ENCODE results near the gene LY6G6C. TPM values are rescaled to one million over a fixed set of nuclear protein-coding genes. Genes with fewer than 3 reads are reported as not detected.

The LY6G6C gene
- total RNA-seq, 4 donors from 2014 or later = not detected

DNA sequence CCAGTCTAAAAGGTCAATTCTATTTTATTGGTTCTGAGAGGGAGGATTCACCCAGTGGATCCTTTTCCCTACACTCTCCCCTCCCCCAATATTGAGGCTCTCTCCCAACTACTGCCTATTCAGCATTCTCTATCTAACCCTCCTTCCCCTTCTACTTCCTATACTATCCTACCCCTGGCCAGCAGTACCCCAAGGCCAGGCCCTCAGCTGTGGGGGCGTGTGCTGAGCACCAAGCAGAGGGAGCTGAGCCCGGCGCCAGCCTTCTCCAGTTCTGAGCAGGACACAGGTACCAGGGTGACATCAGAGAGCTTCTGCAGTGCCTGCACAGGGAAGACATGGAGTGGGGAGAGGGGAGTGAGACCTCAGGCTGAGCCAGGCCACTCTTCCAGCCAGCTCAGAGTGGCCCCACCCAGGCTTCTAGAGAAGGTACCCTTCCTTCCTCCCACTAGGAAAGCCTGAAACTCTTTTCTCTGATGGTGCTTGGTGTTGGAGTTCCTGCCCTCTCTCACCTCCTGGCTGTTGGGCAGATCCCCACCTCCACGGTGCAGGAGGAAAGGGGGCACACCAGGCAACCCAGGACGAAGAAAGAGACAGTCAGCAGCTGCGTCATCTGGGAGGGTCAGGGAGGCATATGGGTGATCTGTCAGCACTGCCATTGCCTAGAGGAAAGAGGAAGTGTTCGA is 5.6 kb upstream of the LY6G6C start:
- 77% methylated on average over 7 of the region's 7 CpGs for WGBS, 2 donors
- TF ChIP-seq POLR2A (IDR thresholded peaks at IDR 0.05) (no peak), CTCF (IDR thresholded peaks at IDR 0.05) (no peak)
- no peak overlapping the region for H3K4me3 ChIP-seq (replicated peaks in 1 of 3)
- no peaks in the 10 kb centered on the region for H3K27me3 ChIP-seq
- H3K36me3 ChIP-seq = peaks cover 15 to 20% of the 10 kb centered on the region in 2 donors
- peaks cover 24 to 40% of the 10 kb centered on the region in 2 donors for H3K4me1 ChIP-seq
- H3K27ac ChIP-seq = peak overlapping the region in 2 of 3 donors; percentile 93 to 98
- intact Hi-C loops (cut with DNase I) = loop anchor here (10.0 kb wide), 1 partner anchor 108 kb away; no protein-coding TSS in a partner anchor
- H3K9me3 ChIP-seq = no peaks in the 10 kb centered on the region
- DNase-seq = no peak

DNA sequence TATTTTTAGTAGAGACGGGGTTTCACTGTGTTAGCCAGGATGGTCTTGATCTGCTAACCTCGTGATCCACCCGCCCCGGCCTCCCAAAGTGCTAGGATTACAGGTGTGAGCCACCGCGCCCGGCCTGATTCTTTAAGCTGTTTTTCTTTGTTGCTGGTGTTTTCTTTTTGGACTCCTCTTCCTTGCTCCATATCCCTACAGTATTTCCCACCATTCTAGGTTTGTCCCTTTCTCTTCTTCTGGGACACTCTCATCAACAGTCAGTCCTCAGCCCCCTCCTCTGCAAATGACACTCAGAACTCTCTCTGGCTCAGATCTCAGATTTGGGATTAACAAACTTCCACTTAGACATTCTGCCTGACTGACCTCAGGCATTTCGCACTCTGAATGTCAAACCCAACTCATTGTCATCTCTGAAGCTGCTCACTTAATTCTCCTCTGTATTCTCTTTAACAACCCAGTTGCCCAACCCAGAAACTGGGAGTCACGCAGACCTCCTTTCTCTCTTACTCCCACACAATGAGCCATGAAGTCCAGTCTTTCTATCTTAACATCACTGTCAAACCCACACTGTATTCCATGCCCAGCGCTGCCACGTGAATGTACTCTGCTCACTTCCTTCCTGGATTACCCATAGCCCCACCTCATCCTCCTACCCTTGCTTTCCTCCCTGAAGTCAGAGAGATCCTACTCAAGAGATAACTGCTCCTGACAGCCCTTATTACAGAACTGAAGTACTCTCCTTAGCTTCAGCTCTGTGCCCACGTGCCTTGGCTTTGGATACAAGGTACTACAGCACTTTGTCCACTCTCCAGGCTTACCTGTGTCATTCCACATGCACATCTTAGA is 4.2 kb upstream of the LY6G6C start:
- WGBS, 2 donors = 90% methylated on average over 12 of the region's 12 CpGs
- H3K9me3 ChIP-seq = no peaks in the 10 kb centered on the region

DNA sequence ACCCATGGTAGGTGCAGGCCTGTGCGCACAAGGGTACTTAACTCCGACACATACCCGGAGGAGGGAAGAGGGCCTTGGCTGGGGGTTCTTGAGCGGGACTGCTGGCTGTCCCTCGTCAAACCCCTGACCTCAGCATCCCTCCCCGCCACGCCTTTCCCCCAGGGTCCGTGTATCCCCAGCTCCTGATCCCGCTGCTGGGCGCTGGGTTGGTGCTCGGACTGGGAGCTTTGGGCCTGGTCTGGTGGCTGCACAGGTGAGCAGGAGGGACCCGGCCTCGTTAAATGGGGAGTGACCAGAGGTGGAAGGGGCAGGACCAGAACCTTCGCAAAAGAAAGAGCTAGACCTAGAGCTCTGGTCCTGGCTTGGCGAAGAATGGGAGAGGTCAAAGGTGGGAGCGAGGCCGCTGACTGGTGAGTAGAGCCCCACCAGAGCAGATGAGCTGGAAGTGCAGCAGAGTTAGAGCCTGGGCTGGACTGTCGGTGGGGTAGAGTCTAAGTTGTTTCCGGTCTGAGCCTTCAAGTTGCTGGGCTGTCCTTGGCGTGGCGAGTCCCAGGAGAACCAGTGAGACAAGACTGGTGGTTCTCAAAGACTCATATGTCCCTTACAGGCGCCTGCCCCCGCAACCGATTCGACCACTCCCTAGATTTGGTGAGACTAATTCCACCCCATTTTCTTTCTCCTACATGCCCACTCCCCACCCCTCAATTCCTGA is 2.6 kb upstream of the LY6G6C start:
- WGBS, 2 donors = 89 to 90% methylated on average over 23 to 25 of the region's 25 CpGs
- H3K4me1 ChIP-seq = peaks cover 22 to 36% of the 10 kb centered on the region in 2 donors

More for the DNA sequence above, 4.2 kb upstream of the LY6G6C start:
- Histone ChIP-seq H3K4me1 (peaks cover 24 to 38% of the 10 kb centered on the region in 2 donors), H3K36me3 (peaks cover 4 to 5% of the 10 kb centered on the region in 2 donors), H3K27ac (peak overlapping the region in 2 of 3 donors; percentile 93 to 98), H3K27me3 (no peaks in the 10 kb centered on the region), H3K4me3 (replicated peaks in 1 of 3) (no peak overlapping the region)
- DNase-seq = no peak
- TF ChIP-seq POLR2A (IDR thresholded peaks at IDR 0.05) (no peak), CTCF (IDR thresholded peaks at IDR 0.05) (no peak)
- intact Hi-C loops (cut with DNase I) = loop anchor here (10.0 kb wide), 1 partner anchor 109 kb away; no protein-coding TSS in a partner anchor

More for the DNA sequence above, 2.6 kb upstream of the LY6G6C start:
- H3K27me3 ChIP-seq = no peaks in the 10 kb centered on the region
- no peak overlapping the region for H3K4me3 ChIP-seq (replicated peaks in 1 of 3)
- intact Hi-C loops (cut with DNase I) = loop anchor here (10.0 kb wide), 1 partner anchor 111 kb away; no protein-coding TSS in a partner anchor
- H3K27ac ChIP-seq = no peak overlapping the region
- H3K36me3 ChIP-seq = peaks cover 0 to 4% of the 10 kb centered on the region in 2 donors
- no peak for DNase-seq
- TF ChIP-seq POLR2A (IDR thresholded peaks at IDR 0.05) (no peak), CTCF (IDR thresholded peaks at IDR 0.05) (no peak)
- H3K9me3 ChIP-seq = no peaks in the 10 kb centered on the region
